ENCODE data around the gene SLC39A6. TPM values are rescaled to one million over a fixed set of nuclear protein-coding genes. Genes with fewer than 3 reads are reported as not detected.
"Not testable (repeated sequence)": the region's sequence is repeated elsewhere in the genome, so short reads cannot be mapped to it uniquely, and the experiment has no call there.

SLC39A6 gene
- total and polyA plus RNA-seq, 2 of the 13 experiments (the other 11 are each of a cell fraction or from before 2014, with no cell fraction given), result 41.7 to 59.2 TPM

DNA sequence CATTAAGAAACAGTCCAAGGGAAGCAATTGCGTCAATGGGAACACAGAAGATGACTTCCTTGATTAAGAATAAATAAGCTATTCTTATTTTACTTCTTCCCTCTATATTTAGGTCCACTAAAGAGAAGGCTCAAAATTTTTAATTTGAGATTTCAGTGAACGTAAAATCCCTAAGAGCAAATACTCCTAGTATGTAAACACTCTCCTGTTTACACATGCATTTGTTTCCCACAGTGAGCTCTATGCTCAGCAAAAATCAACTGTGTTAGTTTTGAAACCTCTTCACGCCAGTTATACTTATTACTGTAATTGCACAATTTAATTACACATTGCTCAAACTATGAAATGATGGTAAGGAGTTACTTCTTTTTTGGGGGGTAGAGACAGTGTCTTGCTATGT is 8.8 kb downstream of the SLC39A6 start:
- ChIA-PET CTCF (ENCODE audit: low intra/inter-chr PET ratio, low total read pairs) (no interaction called here), POLR2A (no interaction called here)
- FAIRE-seq (no peak), ATAC-seq (no peak), DNase-seq (ENCODE audit: low spot score) (no peak)
- Histone ChIP-seq H4K20me1 (ENCODE audit: insufficient read depth, low read length) (no peaks in the 10 kb centered on the region), H3K27ac (ENCODE audit: extremely low read length, insufficient read depth, low read length) (no peak overlapping the region), H3K4me2 (ENCODE audit: low read depth, low read length) (no peak overlapping the region), H3K4me3 (replicated peaks in 1 of 3; ENCODE audit: insufficient read depth in 1 of 3, low read depth in 2 of 3, low read length in 3 of 3) (no peak overlapping the region), H3K36me3 (replicated peaks in 1 of 2; ENCODE audit: control insufficient read depth in 1 of 2, insufficient read depth in 2 of 2, low read length in 2 of 2) (peaks cover 7 to 37% of the 10 kb centered on the region in 2 experiments; a peak in 4 of 5 replicates), H3K27me3 (ENCODE audit: control insufficient read depth in 1 of 2, insufficient read depth in 2 of 2, low read length in 2 of 2) (no peaks in the 10 kb centered on the region), H3K79me2 (ENCODE audit: insufficient read depth, low read length) (no peaks in the 10 kb centered on the region), H2AFZ (ENCODE audit: low read length) (no peak overlapping the region), H3K9me3 (ENCODE audit: low read length) (no peaks in the 10 kb centered on the region), H3K4me1 (ENCODE audit: insufficient read depth, low read length) (peaks cover 5% of the 10 kb centered on the region; the same call in 1 of the 2 replicates), H3K9ac (ENCODE audit: insufficient read depth, low read depth, low read length) (no peak overlapping the region)
- WGBS (ENCODE audit: low lambda C conversion rate), result 93% methylated on average over 3 of the region's 3 CpGs
- in situ Hi-C loops (cut with HindIII; ENCODE audit: extremely low pct_ligation_motif_present, low pct_unique_long_range_greater_than_20kb) (no loop called here), intact Hi-C loops (cut with micrococcal nuclease; ENCODE audit: unreplicated experiment) (no loop called here)
- TF ChIP-seq CEBPB (IDR thresholded peaks at IDR 0.05; ENCODE audit: borderline replicate concordance, low read depth, low read length) (0 out of 2 replicates have a peak, but pooled peaks have one; percentile 3), ZNF24 (IDR thresholded peaks at IDR 0.05) (no peak)
- no TSS peak for BruUV-seq (replicated peaks)

DNA sequence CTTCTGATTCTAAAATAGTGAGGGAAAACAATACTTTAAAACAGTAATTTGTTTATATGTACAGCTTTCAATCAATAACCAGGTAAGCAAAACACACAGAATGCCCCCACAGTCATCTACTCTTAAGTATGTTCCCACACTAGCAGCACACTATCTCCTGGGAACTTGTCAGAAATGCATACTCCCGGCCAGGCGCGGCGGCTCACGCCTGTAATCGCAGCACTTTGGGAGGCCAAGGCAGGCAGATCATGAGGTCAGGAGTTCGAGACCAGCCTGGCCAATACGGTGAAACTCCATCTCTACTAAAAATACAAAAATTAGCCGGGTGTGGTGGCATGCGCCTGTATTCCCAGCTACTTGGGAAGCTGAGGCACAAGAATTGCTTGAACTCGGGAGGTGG is 12.4 kb downstream of the SLC39A6 start:
- H3K4me2 ChIP-seq (ENCODE audit: low read depth, low read length); H3K27me3 ChIP-seq (ENCODE audit: control insufficient read depth in 1 of 2, insufficient read depth in 2 of 2, low read length in 2 of 2); FAIRE-seq; POLR2A ChIA-PET; H3K4me1 ChIP-seq (ENCODE audit: insufficient read depth, low read length); H3K4me3 ChIP-seq (replicated peaks in 1 of 3; ENCODE audit: insufficient read depth in 1 of 3, low read depth in 2 of 3, low read length in 3 of 3); H3K27ac ChIP-seq (ENCODE audit: extremely low read length, insufficient read depth, low read length); H3K9ac ChIP-seq (ENCODE audit: insufficient read depth, low read depth, low read length); H2AFZ ChIP-seq (ENCODE audit: low read length); H3K9me3 ChIP-seq (ENCODE audit: low read length); intact Hi-C loops (cut with micrococcal nuclease; ENCODE audit: unreplicated experiment); H4K20me1 ChIP-seq (ENCODE audit: insufficient read depth, low read length); ATAC-seq; BruUV-seq (replicated peaks); in situ Hi-C loops (cut with HindIII; ENCODE audit: extremely low pct_ligation_motif_present, low pct_unique_long_range_greater_than_20kb); CTCF ChIA-PET (ENCODE audit: low intra/inter-chr PET ratio, low total read pairs); DNase-seq (ENCODE audit: low spot score); H3K79me2 ChIP-seq (ENCODE audit: insufficient read depth, low read length): not testable (repeated sequence)
- WGBS (ENCODE audit: low lambda C conversion rate), result 95% methylated on average over 11 of the region's 11 CpGs
- peaks cover 17 to 49% of the 10 kb centered on the region in 2 experiments for H3K36me3 ChIP-seq (replicated peaks in 1 of 2; ENCODE audit: control insufficient read depth in 1 of 2, insufficient read depth in 2 of 2, low read length in 2 of 2)

DNA sequence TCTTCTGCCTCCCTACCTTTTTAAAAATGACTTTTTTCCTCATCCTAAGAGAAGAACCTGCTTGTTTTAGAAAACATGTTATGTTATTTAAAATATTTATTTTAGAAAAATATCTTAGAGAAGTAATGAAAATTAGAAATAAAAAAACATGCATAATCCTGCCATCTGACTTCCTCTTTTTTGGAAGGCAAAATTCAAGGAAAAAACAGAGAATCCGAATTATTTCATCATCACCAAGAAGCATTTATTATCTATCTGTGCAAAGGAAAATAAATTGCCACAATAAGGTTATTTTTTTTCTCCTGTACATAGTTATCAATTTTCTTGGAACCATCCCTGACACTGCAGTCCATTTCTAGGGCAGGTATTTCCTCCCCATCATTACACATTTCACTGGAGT is 14.4 kb downstream of the SLC39A6 start:
- H3K36me3 ChIP-seq (replicated peaks in 1 of 2; ENCODE audit: control insufficient read depth in 1 of 2, insufficient read depth in 2 of 2, low read length in 2 of 2), result peaks cover 17 to 48% of the 10 kb centered on the region in 2 experiments
- CTCF ChIA-PET (ENCODE audit: low intra/inter-chr PET ratio, low total read pairs), result no interaction called here
- H3K9me3 ChIP-seq (ENCODE audit: low read length), result no peaks in the 10 kb centered on the region
- no peaks in the 10 kb centered on the region for H3K79me2 ChIP-seq (ENCODE audit: insufficient read depth, low read length)
- H2AFZ ChIP-seq (ENCODE audit: low read length), result no peak overlapping the region
- POLR2A ChIA-PET, result no interaction called here
- FAIRE-seq, result no peak
- DNase-seq (ENCODE audit: low spot score), result no peak
- no peaks in the 10 kb centered on the region for H4K20me1 ChIP-seq (ENCODE audit: insufficient read depth, low read length)
- no peak overlapping the region for H3K27ac ChIP-seq (ENCODE audit: extremely low read length, insufficient read depth, low read length)
- H3K4me2 ChIP-seq (ENCODE audit: low read depth, low read length), result no peak overlapping the region
- no TSS peak for BruUV-seq (replicated peaks)
- no peaks in the 10 kb centered on the region for H3K27me3 ChIP-seq (ENCODE audit: control insufficient read depth in 1 of 2, insufficient read depth in 2 of 2, low read length in 2 of 2)
- no peak overlapping the region for H3K9ac ChIP-seq (ENCODE audit: insufficient read depth, low read depth, low read length)
- in situ Hi-C loops (cut with HindIII; ENCODE audit: extremely low pct_ligation_motif_present, low pct_unique_long_range_greater_than_20kb), result no loop called here
- intact Hi-C loops (cut with micrococcal nuclease; ENCODE audit: unreplicated experiment), result no loop called here
- H3K4me3 ChIP-seq (replicated peaks in 1 of 3; ENCODE audit: insufficient read depth in 1 of 3, low read depth in 2 of 3, low read length in 3 of 3), result no peak overlapping the region
- H3K4me1 ChIP-seq (ENCODE audit: insufficient read depth, low read length), result no peaks in the 10 kb centered on the region
- TF ChIP-seq ATF7 (IDR thresholded peaks at IDR 0.05) (0 out of 2 replicates have a peak, but pooled peaks have one; percentile 7), ATF7 (CRISPR knock-in tag; IDR thresholded peaks at IDR 0.05) (no peak), SNAI1 (CRISPR knock-in tag; IDR thresholded peaks at IDR 0.05; ENCODE audit: borderline replicate concordance) (no peak)
- ATAC-seq, result no peak
- WGBS (ENCODE audit: low lambda C conversion rate), result 92% methylated on average over 1 of the region's 1 CpG
